ENCODE data around the gene CIT.

The CIT gene

GRCh38 chr12:119715268-119715620 is 161.9 kb downstream of the CIT start:
- CTCF ChIA-PET = no interaction called here
- no peak for TF ChIP-seq ZNF274 (IDR thresholded peaks at IDR 0.05; ENCODE audit: low read length)
- TF ChIP-seq ZNF274 (tag by site-specific recombination; IDR thresholded peaks at IDR 0.05; ENCODE audit: borderline replicate concordance) = no peak
- no peak for TF ChIP-seq ZNF830 (tag by site-specific recombination; IDR thresholded peaks at IDR 0.05; ENCODE audit: low read depth)
- TF ChIP-seq, protein P1, sequence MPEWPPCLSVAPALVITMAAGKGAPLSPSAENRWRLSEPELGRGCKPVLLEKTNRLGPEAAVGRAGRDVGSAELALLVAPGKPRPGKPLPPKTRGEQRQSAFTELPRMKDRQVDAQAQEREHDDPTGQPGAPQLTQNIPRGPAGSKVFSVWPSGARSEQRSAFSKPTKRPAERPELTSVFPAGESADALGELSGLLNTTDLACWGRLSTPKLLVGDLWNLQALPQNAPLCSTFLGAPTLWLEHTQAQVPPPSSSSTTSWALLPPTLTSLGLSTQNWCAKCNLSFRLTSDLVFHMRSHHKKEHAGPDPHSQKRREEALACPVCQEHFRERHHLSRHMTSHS (tag by site-specific recombination; IDR thresholded peaks at IDR 0.05) = no peak
- no peak for TF ChIP-seq AEBP2 (tag by site-specific recombination; IDR thresholded peaks at IDR 0.05; ENCODE audit: borderline replicate concordance)
- TF ChIP-seq, protein P2, sequence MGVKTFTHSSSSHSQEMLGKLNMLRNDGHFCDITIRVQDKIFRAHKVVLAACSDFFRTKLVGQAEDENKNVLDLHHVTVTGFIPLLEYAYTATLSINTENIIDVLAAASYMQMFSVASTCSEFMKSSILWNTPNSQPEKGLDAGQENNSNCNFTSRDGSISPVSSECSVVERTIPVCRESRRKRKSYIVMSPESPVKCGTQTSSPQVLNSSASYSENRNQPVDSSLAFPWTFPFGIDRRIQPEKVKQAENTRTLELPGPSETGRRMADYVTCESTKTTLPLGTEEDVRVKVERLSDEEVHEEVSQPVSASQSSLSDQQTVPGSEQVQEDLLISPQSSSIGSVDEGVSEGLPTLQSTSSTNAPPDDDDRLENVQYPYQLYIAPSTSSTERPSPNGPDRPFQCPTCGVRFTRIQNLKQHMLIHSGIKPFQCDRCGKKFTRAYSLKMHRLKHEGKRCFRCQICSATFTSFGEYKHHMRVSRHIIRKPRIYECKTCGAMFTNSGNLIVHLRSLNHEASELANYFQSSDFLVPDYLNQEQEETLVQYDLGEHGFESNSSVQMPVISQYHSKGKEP (tag by site-specific recombination; IDR thresholded peaks at IDR 0.05) = no peak
- TF ChIP-seq MZF1 (tag by site-specific recombination; IDR thresholded peaks at IDR 0.05; ENCODE audit: borderline replicate concordance) = no peak
- no peak for TF ChIP-seq ZNF530 (tag by site-specific recombination; IDR thresholded peaks at IDR 0.05; ENCODE audit: low read depth)
- no peak for TF ChIP-seq ZNF266 (tag by site-specific recombination; IDR thresholded peaks at IDR 0.05; ENCODE audit: low read depth)
- TF ChIP-seq ZNF146 (tag by site-specific recombination; IDR thresholded peaks at IDR 0.05) = no peak
- no peak for TF ChIP-seq PRDM2 (tag by site-specific recombination; IDR thresholded peaks at IDR 0.05; ENCODE audit: borderline replicate concordance)
- no peak for TF ChIP-seq ZBTB21 (tag by site-specific recombination; IDR thresholded peaks at IDR 0.05)
- TF ChIP-seq, protein P3, sequence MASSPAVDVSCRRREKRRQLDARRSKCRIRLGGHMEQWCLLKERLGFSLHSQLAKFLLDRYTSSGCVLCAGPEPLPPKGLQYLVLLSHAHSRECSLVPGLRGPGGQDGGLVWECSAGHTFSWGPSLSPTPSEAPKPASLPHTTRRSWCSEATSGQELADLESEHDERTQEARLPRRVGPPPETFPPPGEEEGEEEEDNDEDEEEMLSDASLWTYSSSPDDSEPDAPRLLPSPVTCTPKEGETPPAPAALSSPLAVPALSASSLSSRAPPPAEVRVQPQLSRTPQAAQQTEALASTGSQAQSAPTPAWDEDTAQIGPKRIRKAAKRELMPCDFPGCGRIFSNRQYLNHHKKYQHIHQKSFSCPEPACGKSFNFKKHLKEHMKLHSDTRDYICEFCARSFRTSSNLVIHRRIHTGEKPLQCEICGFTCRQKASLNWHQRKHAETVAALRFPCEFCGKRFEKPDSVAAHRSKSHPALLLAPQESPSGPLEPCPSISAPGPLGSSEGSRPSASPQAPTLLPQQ (tag by site-specific recombination; IDR thresholded peaks at IDR 0.05) = no peak
- no peak for TF ChIP-seq FEZF1 (tag by site-specific recombination; IDR thresholded peaks at IDR 0.05)
- no peaks in the 10 kb centered on the region for H3K9me3 ChIP-seq (ENCODE audit: control insufficient read depth, insufficient read depth, low read depth, low read length)
- POLR2A ChIA-PET = no interaction called here
- peaks cover 26 to 87% of the 10 kb centered on the region in 2 experiments for H3K36me3 ChIP-seq (ENCODE audit: control insufficient read depth in 2 of 2, insufficient read depth in 1 of 2, low read length in 2 of 2)
- peaks cover 3% of the 10 kb centered on the region for H3K4me1 ChIP-seq (ENCODE audit: control insufficient read depth, insufficient read depth, low read length)
- H3K27ac ChIP-seq (ENCODE audit: extremely low read depth, low read depth, low read length) = no peak overlapping the region
- no peak overlapping the region for H3K4me3 ChIP-seq (ENCODE audit: low read depth, low read length)
